HFF-Myc (cell line): ENCODE measurements around the gene FAM200A.
"Not testable (repeated sequence)": the region's sequence is repeated elsewhere in the genome, so short reads cannot be mapped to it uniquely, and the experiment has no call there.

Source experiments
- DNase-seq: peaks from one replicate; pipeline ENCODE4 v3.0.0-alpha.2; 2011; ENCODE audit warnings: low read depth; ENCODE audit errors: extremely low read depth
- H3K4me3 ChIP-seq: replicated peaks from 2 replicates; pipeline ENCODE4 v1.5.1; 2011; ENCODE audit warnings: low read depth, mild to moderate bottlenecking, control low read depth, low read length
- TF ChIP-seq, protein P1 (sequence below): IDR thresholded peaks from 2 replicates; pipeline ENCODE4 v1.5.1; 2012; ENCODE audit warnings: mild to moderate bottlenecking, low read depth, low read length, control low read depth; ENCODE audit errors: missing control alignments

The FAM200A gene

GRCh38 chr7:99521399-99521798 lies 30.5 kb downstream of the FAM200A start:
- TF ChIP-seq, protein P1, sequence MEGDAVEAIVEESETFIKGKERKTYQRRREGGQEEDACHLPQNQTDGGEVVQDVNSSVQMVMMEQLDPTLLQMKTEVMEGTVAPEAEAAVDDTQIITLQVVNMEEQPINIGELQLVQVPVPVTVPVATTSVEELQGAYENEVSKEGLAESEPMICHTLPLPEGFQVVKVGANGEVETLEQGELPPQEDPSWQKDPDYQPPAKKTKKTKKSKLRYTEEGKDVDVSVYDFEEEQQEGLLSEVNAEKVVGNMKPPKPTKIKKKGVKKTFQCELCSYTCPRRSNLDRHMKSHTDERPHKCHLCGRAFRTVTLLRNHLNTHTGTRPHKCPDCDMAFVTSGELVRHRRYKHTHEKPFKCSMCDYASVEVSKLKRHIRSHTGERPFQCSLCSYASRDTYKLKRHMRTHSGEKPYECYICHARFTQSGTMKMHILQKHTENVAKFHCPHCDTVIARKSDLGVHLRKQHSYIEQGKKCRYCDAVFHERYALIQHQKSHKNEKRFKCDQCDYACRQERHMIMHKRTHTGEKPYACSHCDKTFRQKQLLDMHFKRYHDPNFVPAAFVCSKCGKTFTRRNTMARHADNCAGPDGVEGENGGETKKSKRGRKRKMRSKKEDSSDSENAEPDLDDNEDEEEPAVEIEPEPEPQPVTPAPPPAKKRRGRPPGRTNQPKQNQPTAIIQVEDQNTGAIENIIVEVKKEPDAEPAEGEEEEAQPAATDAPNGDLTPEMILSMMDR: no peak
- no peak overlapping the region for H3K4me3 ChIP-seq
- no peak for DNase-seq

GRCh38 chr7:99514050-99514449 lies 37.9 kb downstream of the FAM200A start:
- no peak for DNase-seq
- no peak overlapping the region for H3K4me3 ChIP-seq
- TF ChIP-seq, protein P1: no peak

DNA sequence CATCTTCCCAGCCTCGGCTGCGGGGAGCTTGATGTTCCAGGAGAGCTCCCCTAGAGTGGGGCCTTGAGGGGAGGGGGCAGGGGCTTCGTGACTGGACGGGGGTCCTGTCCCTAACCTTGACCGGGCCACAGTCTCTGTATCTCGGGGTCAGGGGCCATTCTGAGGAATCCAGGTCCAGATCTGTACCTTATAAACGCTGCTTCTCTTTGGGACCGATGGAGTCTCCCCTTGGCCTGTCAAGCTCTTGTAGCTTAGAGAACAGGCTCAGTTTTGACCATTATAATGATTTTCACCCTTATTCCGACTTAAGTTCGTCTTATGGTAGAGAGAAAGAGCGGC lies 46.6 kb downstream of the FAM200A start:
- TF ChIP-seq, protein P1: no peak
- DNase-seq: no peak
- H3K4me3 ChIP-seq: peak overlapping the region; percentile 82

- H3K4me3 ChIP-seq: peak within 1 kb of the TSS; percentile 82
- DNase-seq: peak; percentile 80
- TF ChIP-seq, protein P1: no peak
Measured at GRCh38 chr7:99504603-99505323, 47.2 kb downstream of the FAM200A start, which contains the start of gene ZKSCAN5. TSS of gene ZKSCAN5 (plus strand) at chr7:99504662. CDS start at chr7:99506045, 1,383 bp downstream.

DNA sequence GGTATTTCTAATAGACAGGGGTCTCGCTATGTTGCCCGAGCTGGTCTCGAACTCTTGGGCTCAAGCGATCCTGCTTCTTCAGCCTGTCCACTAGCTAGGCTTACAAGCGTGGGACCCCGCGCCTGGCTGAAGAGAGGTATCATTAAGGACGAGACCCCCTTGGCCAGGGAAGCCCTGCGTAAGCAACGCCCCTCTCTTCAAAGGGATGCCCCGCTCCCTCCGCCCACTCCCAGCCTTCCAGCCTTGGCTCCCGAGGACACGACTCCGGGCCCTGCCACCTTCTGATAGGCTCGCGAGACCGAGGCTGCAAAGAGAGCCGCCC lies 47.7 kb downstream of the FAM200A start:
- no peak for DNase-seq
- peak overlapping the region; percentile 82 for H3K4me3 ChIP-seq

DNA sequence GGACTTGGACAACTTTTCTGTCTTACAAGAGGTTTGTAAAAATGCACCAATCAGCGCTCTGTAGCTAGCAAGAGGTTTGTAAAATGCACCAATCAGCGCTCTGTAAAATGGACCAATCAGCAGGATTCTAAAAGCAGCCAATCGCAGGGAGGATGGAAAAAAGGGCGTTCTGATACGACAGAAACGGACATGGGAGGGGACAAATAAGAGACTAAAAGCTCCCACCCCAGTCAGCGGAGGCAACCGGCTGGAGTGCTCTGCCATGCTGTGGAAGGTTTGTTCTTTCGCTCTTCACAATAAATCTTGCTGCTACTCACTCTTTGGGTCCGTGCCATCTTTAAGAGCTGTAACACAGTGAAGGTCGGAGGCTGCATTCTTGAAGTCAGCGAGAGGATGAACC lies 50.7 kb downstream of the FAM200A start:
- peak overlapping the region; percentile 82 for H3K4me3 ChIP-seq
- DNase-seq: not testable (repeated sequence)

More for the DNA sequence above, 47.7 kb downstream of the FAM200A start:
- TF ChIP-seq, protein P1: no peak

DNA sequence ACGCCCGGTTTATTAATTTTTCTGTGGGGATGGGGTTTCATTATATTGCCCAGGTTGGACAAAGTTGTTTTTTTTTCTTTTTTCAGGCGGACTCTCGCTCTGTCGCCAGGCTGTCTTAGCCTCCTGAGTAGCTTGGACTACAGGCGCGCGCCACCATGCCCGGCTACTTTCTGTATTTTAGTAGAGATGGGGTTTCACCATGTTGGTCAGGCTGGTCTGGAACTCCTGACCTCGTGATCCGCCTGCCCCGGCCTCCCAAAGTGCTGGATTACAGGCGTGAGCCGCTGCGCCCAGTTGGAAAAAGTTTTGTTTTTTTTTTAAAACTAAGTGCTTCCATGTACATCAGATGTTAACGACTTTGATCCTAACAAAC lies 51.3 kb downstream of the FAM200A start:
- DNase-seq: no peak
- H3K4me3 ChIP-seq: peak overlapping the region; percentile 82
- TF ChIP-seq, protein P1: no peak
